Measurements from ENCODE around the gene PRKCZ. TPM values are rescaled to one million over a fixed set of nuclear protein-coding genes. Genes with fewer than 3 reads are reported as not detected.

PRKCZ gene
- polyA plus RNA-seq, 1 of the 3 experiments (the other 2 are of a cell fraction): 24.2 TPM

GRCh38 chr1:2027961-2028583 lies 22.1 kb upstream of the PRKCZ start:
- H3K4me2 ChIP-seq: no peak overlapping the region
- TF ChIP-seq FOXJ3 (CRISPR knock-in tag; IDR thresholded peaks at IDR 0.05) (no peak), MAX (IDR thresholded peaks at IDR 0.05; ENCODE audit: low read depth) (no peak), RCOR1 (IDR thresholded peaks at IDR 0.05; ENCODE audit: low read length) (no peak), USF1 (IDR thresholded peaks at IDR 0.05; ENCODE audit: borderline replicate concordance, low read depth) (no peak), TEAD4 (IDR thresholded peaks at IDR 0.05; ENCODE audit: borderline replicate concordance, insufficient read depth) (no peak), IRF3 (IDR thresholded peaks at IDR 0.05; ENCODE audit: low read depth, low read length) (no peak), GATA2 (CRISPR knock-in tag; IDR thresholded peaks at IDR 0.05) (no peak), TAF1 (IDR thresholded peaks at IDR 0.05; ENCODE audit: borderline replicate concordance, low read depth, low read length) (no peak), RAD21 (IDR thresholded peaks at IDR 0.05; ENCODE audit: low read length) (no peak), MXI1 (IDR thresholded peaks at IDR 0.05; ENCODE audit: low read depth, low read length) (no peak), TCF12 (IDR thresholded peaks at IDR 0.05) (no peak)
- H3K9me2 ChIP-seq: no peaks in the 10 kb centered on the region
- peaks cover 0 to 15% of the 10 kb centered on the region in 2 experiments; a peak in 1 of 4 replicates for H3K4me1 ChIP-seq (ENCODE audit: control insufficient read depth in 1 of 2, insufficient read depth in 2 of 2, low read depth in 1 of 2, low read length in 1 of 2)
- no peaks in the 10 kb centered on the region for H3F3A ChIP-seq (replicated peaks; ENCODE audit: insufficient read depth)
- no peaks in the 10 kb centered on the region for H3K27me3 ChIP-seq (ENCODE audit: insufficient read depth)
- no peak overlapping the region for H3K4me3 ChIP-seq (ENCODE audit: low read depth in 2 of 2, low read length in 1 of 2)
- no peaks in the 10 kb centered on the region for H3K36me3 ChIP-seq (replicated peaks in 1 of 2; ENCODE audit: control insufficient read depth in 1 of 2, insufficient read depth in 2 of 2, low read length in 1 of 2)
- no peak overlapping the region for H2AFZ ChIP-seq (ENCODE audit: low read depth)
- H3K9ac ChIP-seq: no peak overlapping the region
- DNase-seq: no peak
- ChIA-PET CTCF (interaction anchor here (10.7 kb wide), 1 partner anchor 18 kb away, joined by 138 read pairs; no protein-coding TSS in a partner anchor), POLR2A (no interaction called here)
- H3K79me2 ChIP-seq (ENCODE audit: insufficient read depth): no peaks in the 10 kb centered on the region
- H4K20me1 ChIP-seq (ENCODE audit: insufficient read depth): no peaks in the 10 kb centered on the region
- H3K9me3 ChIP-seq: no peaks in the 10 kb centered on the region
- 78% methylated on average over 27 of the region's 46 CpGs for WGBS (ENCODE audit: low lambda C conversion rate)
- H3K27ac ChIP-seq (ENCODE audit: low read depth in 2 of 2, low read length in 1 of 2): no peak overlapping the region

- no peak for DNase-seq
- ChIA-PET POLR2A (no interaction called here), CTCF (interaction anchor here (0.9 to 10.7 kb wide), 2 partner anchors 18 to 146 kb away, joined by 3 to 138 read pairs; no protein-coding TSS in a partner anchor)
- Histone ChIP-seq H3K27ac (ENCODE audit: low read depth in 2 of 2, low read length in 1 of 2) (no peak overlapping the region), H4K20me1 (ENCODE audit: insufficient read depth) (no peaks in the 10 kb centered on the region), H3K9me3 (no peaks in the 10 kb centered on the region), H3K9ac (no peak overlapping the region), H3K27me3 (ENCODE audit: insufficient read depth) (no peaks in the 10 kb centered on the region), H3F3A (replicated peaks; ENCODE audit: insufficient read depth) (no peaks in the 10 kb centered on the region), H3K4me3 (ENCODE audit: low read depth in 2 of 2, low read length in 1 of 2) (no peak overlapping the region), H3K4me2 (no peak overlapping the region), H2AFZ (ENCODE audit: low read depth) (no peak overlapping the region), H3K9me2 (no peaks in the 10 kb centered on the region), H3K4me1 (ENCODE audit: control insufficient read depth in 1 of 2, insufficient read depth in 2 of 2, low read depth in 1 of 2, low read length in 1 of 2) (peaks cover 0 to 21% of the 10 kb centered on the region in 2 experiments; a peak in 1 of 4 replicates), H3K36me3 (replicated peaks in 1 of 2; ENCODE audit: control insufficient read depth in 1 of 2, insufficient read depth in 2 of 2, low read length in 1 of 2) (no peaks in the 10 kb centered on the region), H3K79me2 (ENCODE audit: insufficient read depth) (no peaks in the 10 kb centered on the region)
- TF ChIP-seq CHD2 (IDR thresholded peaks at IDR 0.05; ENCODE audit: low read length, partially characterized antibody): no peak
- WGBS (ENCODE audit: low lambda C conversion rate): 78% methylated on average over 11 of the region's 26 CpGs
Observed at GRCh38 chr1:2028870-2029560, 21.2 kb upstream of the PRKCZ start.

Measured in SK-N-SH (cell line).